ENCODE results near the gene GNGT2. TPM values are rescaled to one million over a fixed set of nuclear protein-coding genes. Genes with fewer than 3 reads are reported as not detected.

Gene GNGT2
- polyA plus RNA-seq, 1 donor from 2014 or later = not detected

- Histone ChIP-seq H4K20me1 (ENCODE audit: insufficient read depth) (no peaks in the 10 kb centered on the region), H3K4me3 (ENCODE audit: low read length) (no peak overlapping the region), H2AFZ (ENCODE audit: low read depth, low read length) (no peak overlapping the region), H3F3A (ENCODE audit: insufficient read depth, low read length, poor library complexity, severe bottlenecking) (no peaks in the 10 kb centered on the region), H3K79me2 (replicated peaks; ENCODE audit: insufficient read depth, low read length) (no peaks in the 10 kb centered on the region), H3K9ac (ENCODE audit: low read length) (no peak overlapping the region), H3K9me2 (ENCODE audit: insufficient read depth, low read length) (no peaks in the 10 kb centered on the region), H3K27ac (ENCODE audit: low read length) (no peak overlapping the region), H3K9me3 (ENCODE audit: low read length) (no peaks in the 10 kb centered on the region), H3K36me3 (ENCODE audit: insufficient read depth, low read length) (no peaks in the 10 kb centered on the region), H3K4me2 (ENCODE audit: low read length) (no peak overlapping the region), H3K27me3 (ENCODE audit: insufficient read depth, low read depth, low read length) (no peaks in the 10 kb centered on the region)
- no peak for TF ChIP-seq RAD21 (conservative IDR thresholded peaks at IDR 0.05)
- no peak for TF ChIP-seq REST (IDR thresholded peaks at IDR 0.05; ENCODE audit: borderline replicate concordance)
- no peak for TF ChIP-seq SMC3 (conservative IDR thresholded peaks at IDR 0.05; ENCODE audit: poor library complexity)
- TF ChIP-seq CTCF (IDR thresholded peaks at IDR 0.05; ENCODE audit: poor library complexity, severe bottlenecking) = no peak
- TF ChIP-seq POLR2AphosphoS5 (IDR thresholded peaks at IDR 0.05) = no peak
- no peak for TF ChIP-seq TAF1 (IDR thresholded peaks at IDR 0.05; ENCODE audit: low read depth)
- TF ChIP-seq EZH2 (IDR thresholded peaks at IDR 0.05; ENCODE audit: borderline replicate concordance, insufficient read depth, low read length, poor library complexity, severe bottlenecking) = no peak
- TF ChIP-seq EP300 (conservative IDR thresholded peaks at IDR 0.05; ENCODE audit: poor library complexity, severe bottlenecking) = no peak
- no peak for TF ChIP-seq MXI1 (conservative IDR thresholded peaks at IDR 0.05; ENCODE audit: poor library complexity, severe bottlenecking)
Observed at GRCh38 chr17:49239963-49240362, 29.6 kb upstream of the GNGT2 start.

- Histone ChIP-seq H3K79me2 (replicated peaks; ENCODE audit: insufficient read depth, low read length) (no peaks in the 10 kb centered on the region), H3K9me2 (ENCODE audit: insufficient read depth, low read length) (no peaks in the 10 kb centered on the region), H3K27me3 (ENCODE audit: insufficient read depth, low read depth, low read length) (peaks cover 11% of the 10 kb centered on the region), H3K4me3 (ENCODE audit: low read length) (no peak overlapping the region), H2AFZ (ENCODE audit: low read depth, low read length) (no peak overlapping the region), H3K36me3 (ENCODE audit: insufficient read depth, low read length) (no peaks in the 10 kb centered on the region), H4K20me1 (ENCODE audit: insufficient read depth) (no peaks in the 10 kb centered on the region), H3K4me2 (ENCODE audit: low read length) (no peak overlapping the region), H3F3A (ENCODE audit: insufficient read depth, low read length, poor library complexity, severe bottlenecking) (no peaks in the 10 kb centered on the region), H3K9me3 (ENCODE audit: low read length) (no peaks in the 10 kb centered on the region), H3K9ac (ENCODE audit: low read length) (no peak overlapping the region), H3K27ac (ENCODE audit: low read length) (no peak overlapping the region)
- TF ChIP-seq POLR2AphosphoS5 (IDR thresholded peaks at IDR 0.05) (no peak), TAF1 (IDR thresholded peaks at IDR 0.05; ENCODE audit: low read depth) (no peak), EZH2 (IDR thresholded peaks at IDR 0.05; ENCODE audit: borderline replicate concordance, insufficient read depth, low read length, poor library complexity, severe bottlenecking) (no peak), RAD21 (conservative IDR thresholded peaks at IDR 0.05) (no peak), SMC3 (conservative IDR thresholded peaks at IDR 0.05; ENCODE audit: poor library complexity) (no peak), EP300 (conservative IDR thresholded peaks at IDR 0.05; ENCODE audit: poor library complexity, severe bottlenecking) (no peak)
Observed at GRCh38 chr17:49235896-49236295, 25.5 kb upstream of the GNGT2 start.

Data from neural cell (in vitro differentiated cells).